ENCODE results near the gene EDDM13.

DNA sequence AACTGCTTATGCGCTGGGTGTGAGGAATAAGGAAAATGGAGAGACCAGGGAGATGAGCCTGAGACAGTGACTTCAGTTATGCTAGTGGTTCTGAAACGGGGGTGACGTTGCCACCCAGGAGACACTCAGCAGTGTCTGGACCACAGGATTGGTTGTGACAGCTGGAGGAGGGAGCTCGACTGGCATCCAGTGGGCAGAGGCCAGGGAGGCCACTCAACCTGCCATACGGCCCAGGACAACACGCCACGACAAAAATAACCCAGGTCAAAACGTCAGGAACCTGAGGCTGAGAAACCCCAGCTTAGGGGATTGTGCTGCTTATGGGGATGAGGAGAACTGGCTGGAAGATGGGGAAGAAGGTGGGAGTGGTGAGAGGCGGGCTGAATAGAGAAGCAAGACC lies 31.7 kb downstream of the EDDM13 start:
- TF ChIP-seq CTCF (conservative IDR thresholded peaks at IDR 0.05; ENCODE audit: low read depth, low read length) (no peak), EZH2 (IDR thresholded peaks at IDR 0.05; ENCODE audit: low read length, unreplicated experiment) (no peak), EZH2phosphoT487 (IDR thresholded peaks at IDR 0.05; ENCODE audit: borderline replicate concordance, low read length) (no peak)
